ENCODE results near the gene GTPBP3. TPM values are rescaled to one million over a fixed set of nuclear protein-coding genes. Genes with fewer than 3 reads are reported as not detected.

Gene GTPBP3
- total and polyA plus RNA-seq, 2 experiments from 2014 or later: 25.4 to 67.8 TPM

DNA sequence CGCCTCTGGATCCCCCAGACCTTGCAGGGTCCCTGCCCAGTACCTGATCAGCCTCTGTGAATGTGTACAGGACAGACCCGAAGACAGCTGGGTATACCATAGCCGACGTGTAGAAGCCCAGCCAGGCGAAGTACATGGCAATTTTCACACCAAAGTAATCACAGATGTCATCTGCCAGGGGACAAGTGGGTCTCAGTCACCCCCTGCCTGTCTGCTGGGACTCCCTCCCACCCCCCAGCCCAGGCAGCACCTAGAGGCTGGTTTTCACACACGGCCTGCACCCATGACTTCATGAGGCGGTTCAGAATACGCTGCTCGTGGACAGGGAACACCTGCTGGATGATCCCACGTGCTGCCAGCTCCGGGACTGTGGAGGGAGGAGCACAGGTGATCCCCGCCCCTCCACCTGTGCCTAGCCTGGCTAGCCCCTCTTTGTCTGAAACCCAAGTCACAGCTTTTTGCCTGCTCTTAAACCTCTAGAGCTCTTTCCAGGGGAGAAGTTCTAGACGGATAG, 6.3 kb upstream of the GTPBP3 start:
- H3K27me3 Mint-ChIP-seq (ENCODE audit: insufficient read depth, low read depth, poor library complexity): peaks cover 22% of the 10 kb centered on the region
- peaks cover 5% of the 10 kb centered on the region; the same call in 2 of the 3 replicates for H3K9me3 Mint-ChIP-seq
- H3K4me1 Mint-ChIP-seq: peaks cover 27% of the 10 kb centered on the region
- H3K27me3 ChIP-seq (ENCODE audit: insufficient read depth): peaks cover 9% of the 10 kb centered on the region; the same call in 1 of the 2 replicates
- no peak overlapping the region for H3K4me3 ChIP-seq
- TF ChIP-seq POLR2AphosphoS5 (IDR thresholded peaks at IDR 0.05; ENCODE audit: low read depth) (no peak), ZNF462 (CRISPR knock-in tag; IDR thresholded peaks at IDR 0.05) (no peak), CREB1 (CRISPR knock-in tag; IDR thresholded peaks at IDR 0.05; ENCODE audit: low read depth) (no peak), EZH2phosphoT487 (IDR thresholded peaks at IDR 0.05; ENCODE audit: unreplicated experiment) (no peak)
- H3K4me2 ChIP-seq: no peak overlapping the region
- H3K79me2 ChIP-seq (replicated peaks; ENCODE audit: insufficient read depth): no peaks in the 10 kb centered on the region
- H4K20me1 ChIP-seq (replicated peaks; ENCODE audit: insufficient read depth): no peaks in the 10 kb centered on the region
- no peaks in the 10 kb centered on the region for H3K36me3 ChIP-seq (ENCODE audit: insufficient read depth)
- DNase-seq (ENCODE audit: low spot score) (no peak), ATAC-seq (no peak)
- peaks cover 13% of the 10 kb centered on the region for H3K4me1 ChIP-seq (ENCODE audit: insufficient read depth)
- H2AFZ ChIP-seq: no peak overlapping the region
- H3F3A ChIP-seq (replicated peaks; ENCODE audit: low read depth): peaks cover 30% of the 10 kb centered on the region
- peaks cover 18% of the 10 kb centered on the region for H3K36me3 Mint-ChIP-seq (ENCODE audit: low read depth)
- H3K27ac ChIP-seq (ENCODE audit: low read depth): no peak overlapping the region
- peak overlapping the region; percentile 44; the same call in 1 of the 3 replicates for H3K4me3 Mint-ChIP-seq
- H3K27ac Mint-ChIP-seq: no peak overlapping the region
- no peaks in the 10 kb centered on the region for H3K9me2 ChIP-seq (ENCODE audit: insufficient read depth)

- H3K27me3 ChIP-seq (ENCODE audit: insufficient read depth): peaks cover 9% of the 10 kb centered on the region; the same call in 1 of the 2 replicates
- Mint-ChIP-seq H3K4me1 (peaks cover 22% of the 10 kb centered on the region), H3K9me3 (peaks cover 5% of the 10 kb centered on the region; the same call in 2 of the 3 replicates), H3K36me3 (ENCODE audit: low read depth) (peaks cover 18% of the 10 kb centered on the region), H3K27me3 (ENCODE audit: insufficient read depth, low read depth, poor library complexity) (peaks cover 19% of the 10 kb centered on the region), H3K4me3 (no peak overlapping the region), H3K27ac (no peak overlapping the region)
- no peaks in the 10 kb centered on the region for H3K36me3 ChIP-seq (ENCODE audit: insufficient read depth)
- H3K4me3 ChIP-seq: no peak overlapping the region
- H3K4me2 ChIP-seq: no peak overlapping the region
- no peaks in the 10 kb centered on the region for H4K20me1 ChIP-seq (replicated peaks; ENCODE audit: insufficient read depth)
- DNase-seq (ENCODE audit: low spot score) (no peak), ATAC-seq (no peak)
- H2AFZ ChIP-seq: no peak overlapping the region
- peaks cover 2% of the 10 kb centered on the region; the same call in 1 of the 2 replicates for H3K4me1 ChIP-seq (ENCODE audit: insufficient read depth)
- no peaks in the 10 kb centered on the region for H3K79me2 ChIP-seq (replicated peaks; ENCODE audit: insufficient read depth)
- no peak overlapping the region for H3K27ac ChIP-seq (ENCODE audit: low read depth)
- peaks cover 20% of the 10 kb centered on the region for H3F3A ChIP-seq (replicated peaks; ENCODE audit: low read depth)
- no peaks in the 10 kb centered on the region for H3K9me2 ChIP-seq (ENCODE audit: insufficient read depth)
- TF ChIP-seq NANOG (IDR thresholded peaks at IDR 0.05; ENCODE audit: borderline replicate concordance) (no peak), ZNF331 (CRISPR knock-in tag; IDR thresholded peaks at IDR 0.05; ENCODE audit: low read depth) (no peak), CTCF (conservative IDR thresholded peaks at IDR 0.05; ENCODE audit: low read depth in 2 of 2) (no peak), POLR2AphosphoS5 (IDR thresholded peaks at IDR 0.05; ENCODE audit: low read depth) (no peak)
- TF ChIP-seq, protein P1, sequence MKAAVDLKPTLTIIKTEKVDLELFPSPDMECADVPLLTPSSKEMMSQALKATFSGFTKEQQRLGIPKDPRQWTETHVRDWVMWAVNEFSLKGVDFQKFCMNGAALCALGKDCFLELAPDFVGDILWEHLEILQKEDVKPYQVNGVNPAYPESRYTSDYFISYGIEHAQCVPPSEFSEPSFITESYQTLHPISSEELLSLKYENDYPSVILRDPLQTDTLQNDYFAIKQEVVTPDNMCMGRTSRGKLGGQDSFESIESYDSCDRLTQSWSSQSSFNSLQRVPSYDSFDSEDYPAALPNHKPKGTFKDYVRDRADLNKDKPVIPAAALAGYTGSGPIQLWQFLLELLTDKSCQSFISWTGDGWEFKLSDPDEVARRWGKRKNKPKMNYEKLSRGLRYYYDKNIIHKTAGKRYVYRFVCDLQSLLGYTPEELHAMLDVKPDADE (IDR thresholded peaks at IDR 0.05): no peak
- TF ChIP-seq, protein P2, sequence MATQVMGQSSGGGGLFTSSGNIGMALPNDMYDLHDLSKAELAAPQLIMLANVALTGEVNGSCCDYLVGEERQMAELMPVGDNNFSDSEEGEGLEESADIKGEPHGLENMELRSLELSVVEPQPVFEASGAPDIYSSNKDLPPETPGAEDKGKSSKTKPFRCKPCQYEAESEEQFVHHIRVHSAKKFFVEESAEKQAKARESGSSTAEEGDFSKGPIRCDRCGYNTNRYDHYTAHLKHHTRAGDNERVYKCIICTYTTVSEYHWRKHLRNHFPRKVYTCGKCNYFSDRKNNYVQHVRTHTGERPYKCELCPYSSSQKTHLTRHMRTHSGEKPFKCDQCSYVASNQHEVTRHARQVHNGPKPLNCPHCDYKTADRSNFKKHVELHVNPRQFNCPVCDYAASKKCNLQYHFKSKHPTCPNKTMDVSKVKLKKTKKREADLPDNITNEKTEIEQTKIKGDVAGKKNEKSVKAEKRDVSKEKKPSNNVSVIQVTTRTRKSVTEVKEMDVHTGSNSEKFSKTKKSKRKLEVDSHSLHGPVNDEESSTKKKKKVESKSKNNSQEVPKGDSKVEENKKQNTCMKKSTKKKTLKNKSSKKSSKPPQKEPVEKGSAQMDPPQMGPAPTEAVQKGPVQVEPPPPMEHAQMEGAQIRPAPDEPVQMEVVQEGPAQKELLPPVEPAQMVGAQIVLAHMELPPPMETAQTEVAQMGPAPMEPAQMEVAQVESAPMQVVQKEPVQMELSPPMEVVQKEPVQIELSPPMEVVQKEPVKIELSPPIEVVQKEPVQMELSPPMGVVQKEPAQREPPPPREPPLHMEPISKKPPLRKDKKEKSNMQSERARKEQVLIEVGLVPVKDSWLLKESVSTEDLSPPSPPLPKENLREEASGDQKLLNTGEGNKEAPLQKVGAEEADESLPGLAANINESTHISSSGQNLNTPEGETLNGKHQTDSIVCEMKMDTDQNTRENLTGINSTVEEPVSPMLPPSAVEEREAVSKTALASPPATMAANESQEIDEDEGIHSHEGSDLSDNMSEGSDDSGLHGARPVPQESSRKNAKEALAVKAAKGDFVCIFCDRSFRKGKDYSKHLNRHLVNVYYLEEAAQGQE (IDR thresholded peaks at IDR 0.05; ENCODE audit: unreplicated experiment): peak; percentile 70
Observed at GRCh38 chr19:17332360-17332676, 5.0 kb upstream of the GTPBP3 start.
